ENCODE data around the gene ARHGAP27. TPM values are rescaled to one million over a fixed set of nuclear protein-coding genes. Genes with fewer than 3 reads are reported as not detected.
"Not testable (repeated sequence)": the region's sequence is repeated elsewhere in the genome, so short reads cannot be mapped to it uniquely, and the experiment has no call there.

ARHGAP27 gene
- total RNA-seq, 5 donors from 2014 or later (not counting 1 experiment from before 2014, with no cell fraction given) = 56.4 to 120 (median 113) TPM

DNA sequence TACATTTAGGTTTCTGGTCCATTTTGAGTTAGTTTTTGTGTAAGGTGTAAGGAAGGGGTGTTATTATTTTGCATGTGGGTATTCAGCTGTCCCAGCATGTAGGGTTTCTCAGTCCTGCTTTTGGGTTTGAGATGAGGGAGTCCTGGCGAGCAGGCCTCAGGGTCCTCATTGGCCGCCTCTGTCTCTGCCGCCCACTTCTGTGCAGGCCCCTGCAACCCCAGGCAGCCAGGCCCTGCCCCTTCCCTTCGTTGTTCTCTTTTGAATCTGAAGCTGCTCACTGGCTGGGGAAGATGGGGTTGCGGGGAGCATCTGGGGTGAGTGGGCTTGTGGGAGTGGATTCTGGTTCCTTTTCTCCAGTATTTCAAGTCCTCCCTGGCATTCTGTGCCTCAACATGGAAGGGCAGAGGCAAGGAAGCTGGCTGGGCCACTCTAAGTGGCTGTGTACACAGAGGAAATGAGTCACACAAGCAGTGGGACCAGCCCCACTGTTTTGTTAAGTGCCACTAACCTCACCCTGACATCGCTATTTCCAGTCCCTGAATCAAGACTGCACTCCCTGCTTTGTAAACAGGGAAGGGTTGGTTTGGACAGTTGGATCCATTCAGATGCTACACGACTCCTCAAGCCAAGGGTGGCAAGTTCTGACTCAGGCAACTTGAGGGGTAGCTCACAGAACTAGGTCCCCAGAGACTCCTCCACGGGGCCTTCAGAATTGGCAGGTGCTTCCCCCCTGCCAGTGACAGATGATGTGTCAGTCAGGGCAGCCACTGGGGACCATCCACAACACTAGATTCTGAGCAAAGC lies 29.1 kb upstream of the ARHGAP27 start:
- H3K36me3 ChIP-seq (ENCODE audit: control insufficient read depth in 2 of 2, extremely low read depth in 1 of 2, insufficient read depth in 1 of 2, low read length in 1 of 2); H3K9me3 Mint-ChIP-seq; H3K9me3 ChIP-seq; POLR2A ChIA-PET; H3K27me3 ChIP-seq (replicated peaks in 1 of 2; ENCODE audit: control insufficient read depth in 2 of 2, extremely low read depth in 1 of 2, insufficient read depth in 2 of 2, low read length in 1 of 2); H3K27me3 Mint-ChIP-seq; H3K4me1 ChIP-seq (ENCODE audit: control insufficient read depth in 1 of 2, extremely low read depth in 1 of 2, insufficient read depth in 2 of 2, low read length in 2 of 2); CTCF ChIA-PET; H3K4me3 ChIP-seq (ENCODE audit: control insufficient read depth in 1 of 2, extremely low read depth in 1 of 2, low read length in 1 of 2); H3K4me3 Mint-ChIP-seq: not testable (repeated sequence)
- peaks cover 11% of the 10 kb centered on the region for H3K36me3 Mint-ChIP-seq
- H3K27ac ChIP-seq (ENCODE audit: low read length) = peak overlapping the region; percentile 38
- no CpG with 5 or more reads among the region's 8 CpGs for WGBS (ENCODE audit: insufficient coverage)
- peak; percentile 55 to 91 (median 82) for ATAC-seq (replicated peaks in 1 of 4)
- peaks cover 0 to 16% (median 10%) of the 10 kb centered on the region in 3 donors for H3K4me1 Mint-ChIP-seq
- H3K27ac Mint-ChIP-seq = peak overlapping the region; percentile 55 to 80
- DNase-seq = peak in 2 of 35 experiments; percentile 17 to 22

- H3K9me3 Mint-ChIP-seq, CTCF ChIA-PET: not testable (repeated sequence)
Measured at GRCh38 chr17:45460422-45460821, 27.8 kb upstream of the ARHGAP27 start.

DNA sequence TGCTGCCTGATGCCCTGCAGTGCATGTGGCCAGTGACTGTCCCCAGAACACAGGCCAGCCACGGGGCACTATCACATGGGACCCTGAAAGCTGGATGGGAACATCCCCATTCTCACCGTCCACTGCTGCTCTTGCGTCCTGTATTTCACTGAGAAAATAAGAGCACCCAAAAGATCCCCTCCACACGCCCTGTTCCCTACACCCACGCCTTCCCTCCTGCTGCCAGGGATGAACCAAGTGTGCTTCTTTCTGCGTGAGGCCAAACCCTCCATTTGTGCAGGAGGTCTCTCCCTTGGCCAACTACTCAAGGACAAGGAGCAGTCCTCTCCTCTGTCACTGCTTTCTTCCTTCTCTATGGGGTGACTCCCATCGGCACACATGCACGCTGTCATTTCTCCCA lies 21.7 kb upstream of the ARHGAP27 start:
- DNase-seq; H3K4me3 Mint-ChIP-seq; H3K27ac Mint-ChIP-seq; H3K9me3 Mint-ChIP-seq; ATAC-seq (replicated peaks in 1 of 4); H3K9me3 ChIP-seq; H3K27me3 Mint-ChIP-seq; H3K27ac ChIP-seq (ENCODE audit: low read length); H3K4me1 Mint-ChIP-seq; POLR2A ChIA-PET; H3K36me3 ChIP-seq (ENCODE audit: control insufficient read depth in 2 of 2, extremely low read depth in 1 of 2, insufficient read depth in 1 of 2, low read length in 1 of 2); H3K27me3 ChIP-seq (replicated peaks in 1 of 2; ENCODE audit: control insufficient read depth in 2 of 2, extremely low read depth in 1 of 2, insufficient read depth in 2 of 2, low read length in 1 of 2); H3K4me3 ChIP-seq (ENCODE audit: control insufficient read depth in 1 of 2, extremely low read depth in 1 of 2, low read length in 1 of 2); CTCF ChIA-PET; H3K4me1 ChIP-seq (ENCODE audit: control insufficient read depth in 1 of 2, extremely low read depth in 1 of 2, insufficient read depth in 2 of 2, low read length in 2 of 2): not testable (repeated sequence)
- H3K36me3 Mint-ChIP-seq = peaks cover 23% of the 10 kb centered on the region
- 94% methylated on average over 6 of the region's 8 CpGs for WGBS (ENCODE audit: insufficient coverage)

More at GRCh38 chr17:45460422-45460821, 27.8 kb upstream of the ARHGAP27 start:
- H3K36me3 ChIP-seq (ENCODE audit: control insufficient read depth in 2 of 2, extremely low read depth in 1 of 2, insufficient read depth in 1 of 2, low read length in 1 of 2); H3K4me1 ChIP-seq (ENCODE audit: control insufficient read depth in 1 of 2, extremely low read depth in 1 of 2, insufficient read depth in 2 of 2, low read length in 2 of 2); H3K4me3 Mint-ChIP-seq; H3K9me3 ChIP-seq; ATAC-seq (replicated peaks in 1 of 4); H3K27ac Mint-ChIP-seq; H3K4me3 ChIP-seq (ENCODE audit: control insufficient read depth in 1 of 2, extremely low read depth in 1 of 2, low read length in 1 of 2); DNase-seq; H3K27ac ChIP-seq (ENCODE audit: low read length); H3K27me3 ChIP-seq (replicated peaks in 1 of 2; ENCODE audit: control insufficient read depth in 2 of 2, extremely low read depth in 1 of 2, insufficient read depth in 2 of 2, low read length in 1 of 2); POLR2A ChIA-PET; H3K27me3 Mint-ChIP-seq: not testable (repeated sequence)
- 100% methylated on average over 2 of the region's 5 CpGs for whole genome bisulfite sequencing (ENCODE audit: insufficient coverage)
- Mint-ChIP-seq H3K36me3 (peaks cover 19% of the 10 kb centered on the region), H3K4me1 (peaks cover 0 to 16% (median 10%) of the 10 kb centered on the region in 3 donors)

- H3K36me3 ChIP-seq (ENCODE audit: control insufficient read depth in 2 of 2, extremely low read depth in 1 of 2, insufficient read depth in 1 of 2, low read length in 1 of 2); H3K4me1 Mint-ChIP-seq; H3K4me1 ChIP-seq (ENCODE audit: control insufficient read depth in 1 of 2, extremely low read depth in 1 of 2, insufficient read depth in 2 of 2, low read length in 2 of 2); H3K27ac ChIP-seq (ENCODE audit: low read length); H3K9me3 Mint-ChIP-seq; CTCF ChIA-PET; H3K4me3 Mint-ChIP-seq; DNase-seq; H3K27ac Mint-ChIP-seq; H3K4me3 ChIP-seq (ENCODE audit: control insufficient read depth in 1 of 2, extremely low read depth in 1 of 2, low read length in 1 of 2); POLR2A ChIA-PET; H3K27me3 ChIP-seq (replicated peaks in 1 of 2; ENCODE audit: control insufficient read depth in 2 of 2, extremely low read depth in 1 of 2, insufficient read depth in 2 of 2, low read length in 1 of 2); H3K9me3 ChIP-seq; ATAC-seq (replicated peaks in 1 of 4); H3K27me3 Mint-ChIP-seq: not testable (repeated sequence)
- WGBS (ENCODE audit: insufficient coverage) = 94% methylated on average over 17 of the region's 17 CpGs
- peaks cover 20% of the 10 kb centered on the region for H3K36me3 Mint-ChIP-seq
Measured at GRCh38 chr17:45453731-45454130, 21.1 kb upstream of the ARHGAP27 start.

DNA sequence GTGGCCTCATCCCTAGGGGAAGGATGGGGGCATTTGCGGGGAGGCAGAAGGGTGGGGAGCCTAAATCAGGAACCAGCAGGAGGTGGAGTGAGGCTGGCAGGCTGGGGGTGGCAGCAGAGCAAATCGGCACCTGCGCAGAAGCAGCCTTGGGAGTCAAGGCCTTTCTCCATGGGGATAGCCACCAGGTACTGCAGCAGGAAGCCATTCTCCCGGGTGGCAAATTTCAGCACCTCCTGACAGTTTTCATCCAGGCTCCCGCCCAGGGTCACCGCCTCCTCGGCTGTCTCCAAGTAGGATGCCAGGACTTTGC lies 20.5 kb upstream of the ARHGAP27 start:
- H3K9me3 ChIP-seq; H3K4me3 ChIP-seq (ENCODE audit: control insufficient read depth in 1 of 2, extremely low read depth in 1 of 2, low read length in 1 of 2); POLR2A ChIA-PET; H3K9me3 Mint-ChIP-seq; DNase-seq; H3K27ac Mint-ChIP-seq; H3K27ac ChIP-seq (ENCODE audit: low read length); ATAC-seq (replicated peaks in 1 of 4); H3K27me3 Mint-ChIP-seq; CTCF ChIA-PET; H3K4me1 Mint-ChIP-seq; H3K4me3 Mint-ChIP-seq; H3K4me1 ChIP-seq (ENCODE audit: control insufficient read depth in 1 of 2, extremely low read depth in 1 of 2, insufficient read depth in 2 of 2, low read length in 2 of 2); H3K27me3 ChIP-seq (replicated peaks in 1 of 2; ENCODE audit: control insufficient read depth in 2 of 2, extremely low read depth in 1 of 2, insufficient read depth in 2 of 2, low read length in 1 of 2): not testable (repeated sequence)
- H3K36me3 Mint-ChIP-seq = peaks cover 20% of the 10 kb centered on the region
- WGBS (ENCODE audit: insufficient coverage) = no CpG with 5 or more reads among the region's 7 CpGs
- H3K36me3 ChIP-seq (ENCODE audit: control insufficient read depth in 2 of 2, extremely low read depth in 1 of 2, insufficient read depth in 1 of 2, low read length in 1 of 2) = peaks cover 7 to 12% of the 10 kb centered on the region in 2 donors

- H3K4me3 Mint-ChIP-seq; H3K27me3 ChIP-seq (replicated peaks in 1 of 2; ENCODE audit: control insufficient read depth in 2 of 2, extremely low read depth in 1 of 2, insufficient read depth in 2 of 2, low read length in 1 of 2); DNase-seq; H3K4me1 Mint-ChIP-seq; H3K9me3 ChIP-seq; H3K9me3 Mint-ChIP-seq; POLR2A ChIA-PET; ATAC-seq (replicated peaks in 1 of 4); H3K4me1 ChIP-seq (ENCODE audit: control insufficient read depth in 1 of 2, extremely low read depth in 1 of 2, insufficient read depth in 2 of 2, low read length in 2 of 2); H3K27ac Mint-ChIP-seq; H3K4me3 ChIP-seq (ENCODE audit: control insufficient read depth in 1 of 2, extremely low read depth in 1 of 2, low read length in 1 of 2); H3K27me3 Mint-ChIP-seq; H3K27ac ChIP-seq (ENCODE audit: low read length); CTCF ChIA-PET: not testable (repeated sequence)
- peaks cover 7 to 15% of the 10 kb centered on the region in 2 donors for H3K36me3 ChIP-seq (ENCODE audit: control insufficient read depth in 2 of 2, extremely low read depth in 1 of 2, insufficient read depth in 1 of 2, low read length in 1 of 2)
- peaks cover 20% of the 10 kb centered on the region for H3K36me3 Mint-ChIP-seq
- no CpG with 5 or more reads among the region's 9 CpGs for WGBS (ENCODE audit: insufficient coverage)
Measured at GRCh38 chr17:45452329-45453224, 19.9 kb upstream of the ARHGAP27 start.
